ENCODE results near the gene C17orf107. TPM values are rescaled to one million over a fixed set of nuclear protein-coding genes. Genes with fewer than 3 reads are reported as not detected.
"Not testable (repeated sequence)": the region's sequence is repeated elsewhere in the genome, so short reads cannot be mapped to it uniquely, and the experiment has no call there.

Gene C17orf107
- total RNA-seq, 4 donors from 2014 or later = 0.27 to 2.7 (median 0.92) TPM

- Histone ChIP-seq H3K27ac (peak overlapping the region in 3 of 4 donors; percentile 9 to 78 (median 74)), H3K27me3 (peaks cover 0 to 25% (median 0%) of the 10 kb centered on the region in 4 donors), H3K4me1 (peaks cover 23 to 53% (median 33%) of the 10 kb centered on the region in 3 donors), H3K9me3 (no peaks in the 10 kb centered on the region), H3K36me3 (peaks cover 0 to 18% (median 7%) of the 10 kb centered on the region in 3 donors), H3K4me3 (peak overlapping the region in 2 of 4 donors; percentile 8 to 27)
- intact Hi-C loops (cut with DNase I) = loop anchor here (10.0 kb wide), 1 partner anchor 163 kb away; no protein-coding TSS in a partner anchor
- WGBS, 2 donors = 76 to 83% methylated on average over 17 to 21 of the region's 48 CpGs
- TF ChIP-seq CTCF (IDR thresholded peaks at IDR 0.05) (no peak), POLR2A (IDR thresholded peaks at IDR 0.05) (no peak)
- DNase-seq = no peak
Measured at GRCh38 chr17:4901648-4902344, 2.5 kb downstream of the C17orf107 start.

- Histone ChIP-seq H3K4me1 (peaks cover 23 to 53% (median 33%) of the 10 kb centered on the region in 3 donors), H3K27me3 (peaks cover 0 to 25% (median 0%) of the 10 kb centered on the region in 4 donors), H3K9me3 (no peaks in the 10 kb centered on the region), H3K27ac (peak overlapping the region in 3 of 4 donors; percentile 46 to 78 (median 74)), H3K4me3 (no peak overlapping the region), H3K36me3 (peaks cover 0 to 10% (median 0%) of the 10 kb centered on the region in 3 donors)
- no peak for DNase-seq
- TF ChIP-seq CTCF (IDR thresholded peaks at IDR 0.05) = no peak
- no peak for TF ChIP-seq POLR2A (IDR thresholded peaks at IDR 0.05)
- intact Hi-C loops (cut with DNase I) = loop anchor here (10.0 kb wide), 1 partner anchor 162 kb away; no protein-coding TSS in a partner anchor
- WGBS, 2 donors = 65 to 71% methylated on average over 7 to 8 of the region's 8 CpGs
Measured at GRCh38 chr17:4902540-4902939, 3.2 kb downstream of the C17orf107 start.

GRCh38 chr17:4903051-4903818 lies 3.9 kb downstream of the C17orf107 start, which contains the start of gene CHRNE:
Gene CHRNE (minus strand): TSS chr17:4903098. CDS start chr17:4903063, 35 bp downstream.
- peaks cover 0 to 25% (median 0%) of the 10 kb centered on the region in 4 donors for H3K27me3 ChIP-seq
- WGBS, 2 donors = 3 to 10% methylated on average over 6 of the region's 10 CpGs
- peak within 1 kb of the TSS; percentile 46 to 78 (median 73) for H3K27ac ChIP-seq
- H3K9me3 ChIP-seq = no peaks in the 10 kb centered on the region
- intact Hi-C loops (cut with DNase I) = loop anchor here (10.0 kb wide), 1 partner anchor 162 kb away; no protein-coding TSS in a partner anchor
- peak within 1 kb of the TSS in 2 of 4 donors; percentile 9 to 18 for H3K4me3 ChIP-seq
- DNase-seq = no peak
- TF ChIP-seq POLR2A (IDR thresholded peaks at IDR 0.05) (no peak), CTCF (IDR thresholded peaks at IDR 0.05) (peak; percentile 51 to 88 (median 74))
- peaks cover 0 to 3% (median 0%) of the 10 kb centered on the region in 3 donors for H3K36me3 ChIP-seq
- H3K4me1 ChIP-seq = peaks cover 23 to 57% (median 36%) of the 10 kb centered on the region in 3 donors

GRCh38 chr17:4906642-4907041 lies 7.3 kb downstream of the C17orf107 start:
- not testable (repeated sequence) for H3K27me3 ChIP-seq, H3K9me3 ChIP-seq, H3K27ac ChIP-seq, H3K36me3 ChIP-seq, DNase-seq, H3K4me3 ChIP-seq
- intact Hi-C loops (cut with DNase I) = loop anchor here (10.0 kb wide), 1 partner anchor 158 kb away; no protein-coding TSS in a partner anchor
- peaks cover 9 to 49% (median 25%) of the 10 kb centered on the region in 3 donors for H3K4me1 ChIP-seq

- no peak for DNase-seq
- intact Hi-C loops (cut with DNase I) = loop anchor here (10.0 kb wide), 1 partner anchor 156 kb away; no protein-coding TSS in a partner anchor
Measured at GRCh38 chr17:4908301-4908700, 9.0 kb downstream of the C17orf107 start.

More at GRCh38 chr17:4908301-4908700, 9.0 kb downstream of the C17orf107 start:
- Histone ChIP-seq H3K27me3 (peaks cover 0 to 8% (median 0%) of the 10 kb centered on the region in 4 donors), H3K4me1 (peaks cover 3 to 35% (median 18%) of the 10 kb centered on the region in 3 donors), H3K4me3 (no peak overlapping the region), H3K27ac (peak overlapping the region; percentile 82 to 90 (median 85)), H3K9me3 (no peaks in the 10 kb centered on the region), H3K36me3 (no peaks in the 10 kb centered on the region)
- TF ChIP-seq CTCF (IDR thresholded peaks at IDR 0.05) = no peak
- WGBS, 2 donors = 27 to 50% methylated on average over 1 to 5 of the region's 10 CpGs

Measured in esophagus squamous epithelium (tissue), 5 donors.